HG03066 (cell line): Measurements from ENCODE around the gene ZNF492.
"Not testable (repeated sequence)": the region's sequence is repeated elsewhere in the genome, so short reads cannot be mapped to it uniquely, and the experiment has no call there.

Experiments
- ATAC-seq: cut with Tn5 transposase; IDR thresholded peaks from one replicate; pipeline ENCODE4 v1.9.1; 2021; ENCODE audit warnings: low read depth; ENCODE audit not compliant: unreplicated experiment

ZNF492 gene

DNA sequence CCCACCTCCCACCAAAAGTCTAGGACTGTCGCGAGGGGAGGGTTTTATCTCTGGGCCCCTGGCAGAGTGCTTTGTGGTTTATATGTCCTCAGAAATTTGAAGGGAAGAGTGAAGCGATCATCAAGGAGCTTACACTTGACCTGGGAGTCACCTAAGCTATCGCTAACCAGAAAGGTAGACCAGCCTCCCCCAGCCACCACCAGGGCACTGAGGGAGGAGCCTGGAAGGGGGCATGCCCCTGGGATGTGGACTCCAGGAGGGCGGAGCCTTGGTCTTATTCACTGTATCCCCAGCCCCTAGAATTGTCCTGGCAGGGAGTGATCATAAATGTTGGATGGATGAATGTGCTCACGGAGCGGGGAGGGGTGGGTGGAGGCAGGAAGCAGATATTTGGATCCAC, 16.9 kb upstream of the ZNF492 start:
- not testable (repeated sequence) for ATAC-seq

DNA sequence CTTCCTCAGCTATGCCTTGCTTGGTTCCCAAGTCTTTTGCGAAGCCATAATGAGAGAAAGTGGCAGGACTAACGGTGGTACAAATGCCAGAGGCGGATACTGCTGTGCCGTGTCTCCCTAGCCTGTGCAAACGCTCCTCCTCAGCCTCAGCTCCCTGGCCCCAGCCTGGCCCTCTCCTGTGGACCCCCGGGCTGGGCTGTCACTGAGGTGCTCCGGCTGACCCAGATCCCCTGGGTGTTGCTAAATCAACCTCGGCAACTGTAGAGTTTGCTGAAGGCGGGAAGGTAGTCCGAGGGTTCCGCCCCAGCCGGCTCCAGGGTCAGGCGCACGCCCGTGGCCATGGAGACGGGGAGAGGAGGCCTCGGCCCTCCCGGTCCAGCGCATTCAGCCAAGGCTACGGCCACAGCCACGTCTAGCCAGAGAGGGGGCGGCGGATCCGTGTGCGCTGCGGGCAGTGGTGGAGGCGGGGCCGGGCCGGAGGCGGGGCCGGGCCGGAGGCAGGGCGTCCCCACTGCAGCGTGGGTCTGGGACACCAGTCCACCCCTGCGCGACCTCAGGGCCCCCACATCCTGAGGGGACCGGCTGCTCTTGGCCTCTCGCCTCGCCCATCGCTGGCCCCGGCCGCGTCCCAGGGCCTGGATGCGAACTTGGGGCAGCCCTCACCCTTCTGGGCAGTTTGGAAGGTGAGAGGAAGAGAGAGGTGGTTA, 16.4 kb upstream of the ZNF492 start:
- no peak for ATAC-seq

DNA sequence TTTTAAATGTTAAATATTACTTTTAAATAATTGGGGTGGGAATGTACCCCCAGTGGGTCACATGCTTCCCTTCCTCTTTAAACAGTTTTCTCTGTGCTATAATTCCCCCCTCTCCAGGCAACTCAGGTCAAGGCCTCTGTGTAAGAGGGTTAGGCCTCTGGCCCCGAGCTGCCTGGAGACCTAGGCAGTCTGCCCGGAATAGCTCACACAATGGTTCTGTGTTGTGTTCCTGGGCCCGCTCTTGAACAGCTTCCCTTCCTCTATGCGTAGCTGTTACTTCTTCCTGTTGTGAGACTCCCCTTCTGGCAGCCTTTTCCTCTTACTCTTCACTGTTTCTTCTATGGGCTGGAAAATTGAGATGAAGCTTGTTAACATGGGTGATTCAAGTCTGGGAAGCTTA, 14.8 kb upstream of the ZNF492 start:
- ATAC-seq: no peak

DNA sequence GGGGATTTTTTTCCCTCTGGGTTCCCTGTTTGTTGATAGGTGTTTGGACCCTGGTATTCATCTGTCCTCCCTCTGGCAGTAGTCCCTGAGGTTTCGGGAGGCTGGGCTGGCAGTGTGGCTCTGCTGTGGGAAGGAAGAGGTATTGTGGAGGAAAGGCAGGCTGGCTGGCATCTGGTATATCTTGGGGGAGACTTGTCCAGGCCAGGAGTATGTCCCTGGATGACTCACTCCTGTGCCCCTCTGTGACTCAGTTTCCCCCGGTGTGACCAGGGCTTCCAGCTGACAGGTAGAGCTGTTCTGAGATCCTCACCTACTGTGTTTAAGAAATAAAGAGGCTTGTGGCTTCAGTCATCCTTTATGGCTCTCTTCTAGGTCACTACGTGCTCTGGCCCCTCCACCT, 14.2 kb upstream of the ZNF492 start:
- no peak for ATAC-seq

DNA sequence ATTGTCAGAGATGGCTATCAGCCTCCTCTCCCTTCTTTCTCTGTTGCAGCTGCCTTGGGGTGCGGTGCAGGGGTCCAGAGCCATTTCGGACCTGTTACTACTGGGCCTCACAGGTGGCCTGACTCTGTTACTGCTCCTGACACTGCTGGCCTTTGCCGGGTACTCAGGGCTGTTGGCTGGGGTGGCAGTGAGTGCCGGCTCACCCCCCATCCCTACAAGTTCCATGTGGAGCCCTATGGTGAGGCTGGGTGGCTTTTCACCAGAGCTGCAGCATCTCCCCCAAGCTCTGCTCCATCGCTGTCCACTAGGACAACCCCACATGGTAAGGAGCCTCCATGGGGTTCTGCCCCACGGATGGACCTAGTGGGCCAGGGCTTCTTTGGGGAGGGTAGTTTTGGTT, 13.7 kb upstream of the ZNF492 start:
- no peak for ATAC-seq

DNA sequence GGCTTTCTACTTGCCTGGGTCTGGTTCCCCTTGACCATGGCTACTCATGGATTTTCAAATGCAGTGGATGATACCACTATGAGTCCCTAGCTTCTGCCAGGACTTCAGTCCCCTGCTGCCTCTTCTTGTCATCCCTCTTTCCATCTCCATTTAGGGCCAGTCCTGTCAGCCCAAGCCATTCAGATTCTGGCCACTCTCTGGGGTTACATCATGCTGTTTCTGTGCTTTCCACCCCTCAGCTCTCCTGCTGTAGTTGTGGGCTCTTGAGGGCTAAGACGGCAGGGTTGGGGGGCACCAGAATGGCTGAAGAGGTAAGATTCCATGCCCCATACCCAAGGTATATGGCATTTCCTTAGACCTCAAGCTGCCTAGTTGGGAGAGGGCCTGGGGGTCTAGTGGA, 13.2 kb upstream of the ZNF492 start:
- ATAC-seq: no peak

DNA sequence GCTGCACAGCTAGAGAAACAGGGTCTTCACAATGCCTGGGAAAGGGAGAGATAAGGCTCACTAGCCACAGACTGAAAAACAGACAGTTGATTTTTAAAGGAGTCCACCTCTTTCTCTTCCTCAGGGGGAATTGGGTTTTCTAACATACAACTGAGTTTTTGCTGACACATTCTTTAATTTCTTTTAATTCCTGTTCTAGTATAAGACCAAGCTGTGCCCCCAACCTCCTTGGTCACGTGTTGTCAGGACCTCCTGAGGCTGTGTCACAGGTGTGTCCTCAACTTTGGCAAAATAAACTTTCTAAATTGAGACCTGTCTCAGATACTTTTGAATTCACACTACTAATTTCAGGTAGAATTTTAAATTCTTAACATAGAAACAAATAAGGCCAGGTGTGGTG, 12.1 kb upstream of the ZNF492 start:
- no peak for ATAC-seq

DNA sequence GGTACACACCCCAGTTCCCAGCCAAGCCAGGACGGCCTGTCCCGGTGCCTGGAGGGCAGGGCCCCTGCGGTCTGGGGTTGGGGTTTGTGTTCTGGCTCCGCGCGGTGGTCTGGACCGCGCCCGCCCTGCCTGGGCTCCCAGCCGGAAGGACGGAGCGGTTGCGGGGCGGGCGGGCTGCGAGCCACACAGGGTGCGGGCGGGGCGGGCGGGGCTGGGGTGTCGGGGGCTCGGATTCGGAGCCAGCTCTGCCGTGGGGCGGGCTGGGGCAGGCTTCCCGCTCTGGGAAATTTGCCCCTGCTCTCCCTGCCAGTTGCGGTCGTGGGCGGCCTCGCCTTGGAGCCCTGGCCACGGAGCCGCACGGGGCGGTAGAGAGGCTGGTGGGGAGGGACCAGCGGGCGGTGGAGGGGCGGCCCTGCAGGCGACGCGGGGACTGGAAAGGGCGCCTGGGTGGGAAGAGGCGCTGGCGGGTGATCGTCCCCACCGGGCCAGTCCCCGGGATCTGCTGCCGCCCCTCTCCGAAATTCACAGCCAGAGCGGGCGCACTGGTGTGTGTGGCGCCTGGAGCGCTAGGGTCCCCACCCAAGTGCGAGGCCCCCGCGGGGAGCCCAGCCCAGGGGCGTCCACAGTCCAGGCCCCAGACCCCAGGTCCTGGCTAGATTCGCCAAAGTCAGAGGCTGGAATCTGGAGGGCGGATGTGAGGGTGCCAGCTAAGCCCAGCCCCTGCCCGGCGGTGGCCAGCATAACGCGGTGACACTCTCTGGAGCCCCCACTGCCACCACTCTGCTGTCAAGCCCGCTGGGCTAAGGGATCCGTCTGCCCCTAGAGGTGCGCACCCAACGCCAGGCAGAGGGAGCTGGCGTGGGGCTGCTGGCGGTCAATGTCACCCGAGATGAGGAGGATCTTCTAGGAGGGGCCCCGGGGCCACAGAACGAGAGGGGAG, 11.0 kb upstream of the ZNF492 start:
- ATAC-seq: no peak

DNA sequence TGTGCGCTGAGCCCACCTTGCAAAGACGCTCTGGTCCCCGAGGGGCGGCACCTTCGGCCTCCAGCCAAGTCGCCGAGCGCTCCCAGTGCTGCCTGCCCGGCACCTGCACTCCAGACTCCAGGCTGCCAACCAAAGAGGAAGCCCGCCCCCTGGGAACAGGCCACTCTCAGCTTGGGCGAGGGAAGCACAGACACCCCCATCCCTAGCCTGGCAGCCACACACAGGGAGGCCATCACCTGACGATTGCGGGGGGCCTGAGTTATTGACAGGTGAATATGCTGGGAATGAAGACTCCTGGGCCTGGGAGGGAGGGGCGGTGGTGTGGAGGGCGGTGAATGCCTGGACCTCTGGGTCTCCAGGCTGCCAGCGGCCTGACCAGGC, 10.3 kb upstream of the ZNF492 start:
- no peak for ATAC-seq

DNA sequence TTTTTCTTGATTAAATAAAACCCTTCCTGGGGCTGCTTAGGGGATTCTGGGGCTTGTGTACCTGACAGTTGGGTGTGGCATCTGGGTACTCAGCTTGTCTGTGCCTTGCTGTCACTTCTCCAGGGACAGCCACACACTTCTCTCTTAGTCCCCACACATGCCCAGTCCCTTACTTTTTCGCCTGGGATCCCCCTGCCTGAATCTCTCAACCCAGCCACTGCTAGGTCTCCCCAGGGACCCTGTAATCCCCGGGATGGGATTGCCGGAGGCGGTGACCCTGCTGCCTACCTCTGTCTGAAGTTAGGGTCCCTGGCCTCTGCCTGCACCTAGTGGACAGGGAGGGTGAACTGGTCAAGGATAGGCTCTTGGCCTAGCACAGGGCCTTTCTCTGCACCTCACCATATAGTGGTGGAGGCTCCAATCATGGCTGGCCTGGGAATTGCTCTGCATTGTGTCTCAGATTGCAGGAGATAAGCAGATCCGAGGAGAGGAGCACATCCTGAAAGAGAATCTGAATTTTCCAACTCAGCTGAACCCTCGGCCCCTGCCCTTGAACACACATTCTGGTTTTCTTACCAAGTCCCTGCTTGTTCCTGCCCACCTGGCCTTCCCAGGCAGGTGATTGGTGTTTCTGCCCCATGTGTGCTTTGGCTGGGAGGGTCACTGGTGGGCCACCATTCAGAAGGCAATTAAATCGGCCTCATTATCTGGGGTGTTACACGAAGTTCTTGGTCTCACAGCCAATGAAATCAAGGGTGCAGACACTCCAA, 8.7 kb upstream of the ZNF492 start:
- no peak for ATAC-seq

DNA sequence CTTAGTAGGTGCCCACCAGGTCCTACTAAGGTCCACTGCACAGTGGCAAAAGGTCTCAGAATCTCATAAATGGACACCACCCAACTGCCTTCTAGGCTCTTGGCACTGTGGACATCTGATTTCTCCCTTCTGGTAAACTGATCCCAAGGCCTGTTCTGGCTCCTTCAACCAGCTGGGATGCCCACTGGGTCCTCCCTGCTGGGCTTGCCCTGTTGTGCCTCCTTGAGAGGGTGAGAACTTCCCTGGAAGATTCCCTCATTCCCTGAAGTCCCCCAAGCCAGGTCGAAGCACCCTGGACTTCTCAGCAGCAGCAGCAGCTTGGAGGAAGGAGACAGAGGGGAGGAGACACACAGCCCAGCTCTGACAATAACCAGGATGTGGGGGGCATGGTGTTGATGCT, 6.6 kb upstream of the ZNF492 start:
- ATAC-seq: no peak

DNA sequence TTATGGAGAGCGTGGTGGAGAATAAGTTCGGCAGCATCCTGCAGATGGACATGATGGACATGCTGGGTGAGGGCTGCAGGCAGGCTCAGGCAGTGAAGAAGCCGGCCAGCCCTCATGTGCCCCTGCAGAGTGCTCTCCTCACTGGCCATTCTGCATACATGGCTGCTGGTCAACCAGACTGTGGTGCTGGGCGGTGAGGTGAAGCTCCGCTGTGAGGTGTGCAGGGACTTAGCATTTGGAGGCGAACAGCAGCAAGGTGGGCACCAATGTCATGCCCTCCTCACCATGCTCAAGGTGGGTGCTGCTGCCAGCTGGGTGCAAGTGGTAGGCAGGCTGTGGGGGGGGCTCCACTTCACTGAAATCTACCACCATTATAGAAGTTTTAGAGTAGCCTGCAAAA, 5.7 kb upstream of the ZNF492 start:
- ATAC-seq: no peak

DNA sequence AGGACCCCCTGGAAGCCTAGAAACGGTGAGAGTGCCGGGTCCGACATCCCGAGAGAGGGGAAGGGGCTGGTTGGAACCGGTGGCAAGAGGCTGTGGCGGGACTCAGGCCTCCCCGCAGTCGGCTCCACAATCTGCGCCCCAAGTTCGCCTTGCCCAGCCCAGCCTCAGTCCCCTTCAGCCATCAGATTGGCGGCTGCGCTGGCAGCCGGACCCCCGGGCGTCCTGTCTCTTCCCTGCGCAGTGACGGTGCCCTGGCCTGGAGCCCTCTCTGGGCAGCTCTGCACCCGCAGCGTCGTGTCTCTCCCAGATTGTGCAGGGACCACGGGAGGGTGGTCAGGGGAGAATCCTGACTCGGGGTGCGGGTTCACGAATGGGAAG, 315 bp downstream of the ZNF492 start:
- ATAC-seq: no peak

DNA sequence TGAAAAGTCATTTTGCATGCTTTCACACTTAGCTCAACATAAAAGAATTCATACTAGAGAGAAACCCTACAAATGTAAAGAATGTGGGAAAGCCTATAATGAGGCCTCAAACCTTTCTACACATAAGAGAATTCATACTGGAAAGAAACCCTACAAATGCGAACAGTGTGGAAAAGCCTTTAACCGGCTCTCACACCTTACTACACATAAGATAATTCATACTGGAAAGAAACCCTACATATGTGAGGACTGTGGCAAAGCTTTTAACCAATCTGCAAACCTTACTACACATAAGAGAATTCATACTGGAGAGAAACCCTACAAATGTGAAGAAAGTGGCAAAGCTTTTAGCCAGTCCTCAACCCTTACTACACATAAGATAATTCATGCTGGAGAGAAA, 51.4 kb downstream of the ZNF492 start:
- not testable (repeated sequence) for ATAC-seq

DNA sequence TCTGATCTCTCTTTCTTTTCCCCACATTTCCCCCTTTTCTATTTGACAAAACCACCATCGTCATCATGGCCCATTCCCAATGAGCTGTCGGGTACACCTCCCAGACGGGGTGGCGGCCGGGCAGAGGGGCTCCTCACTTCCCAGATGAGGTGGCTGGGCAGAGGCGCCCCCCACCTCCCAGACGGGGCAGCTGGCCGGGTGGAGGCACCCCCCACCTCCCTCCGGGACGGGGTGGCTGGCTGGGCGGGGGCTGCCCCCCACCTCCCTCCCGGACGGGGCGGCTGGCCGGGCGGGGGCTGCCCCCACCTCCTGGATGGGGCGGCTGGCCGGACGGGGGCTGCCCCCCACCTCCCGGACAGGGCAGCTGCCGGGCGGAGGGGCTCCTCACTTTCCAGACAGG, 68.5 kb downstream of the ZNF492 start:
- ATAC-seq: not testable (repeated sequence)

DNA sequence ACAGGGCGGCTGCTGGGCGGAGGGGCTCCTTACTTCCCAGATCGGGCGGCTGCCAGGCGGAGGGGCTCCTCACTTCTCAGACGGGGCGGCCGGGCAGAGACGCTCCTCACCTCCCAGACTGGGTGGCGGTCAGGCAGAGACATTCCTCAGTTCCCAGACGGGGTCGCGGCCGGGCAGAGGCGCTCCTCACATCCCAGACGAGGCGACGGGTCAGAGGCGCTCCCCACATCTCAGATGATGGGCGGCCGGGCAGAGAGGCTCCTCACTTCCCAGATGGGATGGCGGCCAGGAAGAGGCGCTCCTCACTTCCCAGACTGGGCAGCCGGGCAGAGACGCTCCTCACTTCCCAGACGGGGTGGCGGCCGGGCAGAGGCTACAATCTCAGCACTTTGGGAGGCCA, 69.0 kb downstream of the ZNF492 start:
- ATAC-seq: not testable (repeated sequence)

DNA sequence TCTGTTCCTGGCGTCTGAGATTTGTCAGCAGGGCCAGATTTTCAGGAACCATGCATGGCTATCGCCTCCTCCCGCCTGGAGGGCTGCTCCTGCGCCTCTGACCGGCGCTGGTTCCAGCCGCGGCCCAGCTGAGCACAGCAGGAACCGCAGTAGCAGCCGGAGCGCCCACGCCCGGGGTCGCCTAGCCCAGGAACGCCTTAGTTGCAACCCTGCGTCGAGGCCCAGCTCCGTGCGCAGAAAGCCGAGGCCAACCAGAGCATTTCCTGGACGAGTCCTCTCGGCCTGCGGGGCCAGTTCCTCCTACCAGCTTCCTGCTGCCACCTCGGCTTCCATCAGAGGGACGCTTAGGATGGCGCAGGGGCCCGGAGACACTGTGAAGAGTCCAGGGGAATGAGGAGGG, 74.9 kb downstream of the ZNF492 start:
- no peak for ATAC-seq
